H9 (cell line): ENCODE data around the gene GATA6. TPM values are rescaled to one million over a fixed set of nuclear protein-coding genes. Genes with fewer than 3 reads are reported as not detected.

Experiments used
- DNase-seq: peaks from one replicate; pipeline ENCODE4 v3.0.0-alpha.2; 2017
- H2AFZ ChIP-seq: one replicate; pipeline ENCODE4 v1.6.1; 2013; ENCODE audit warnings: mild to moderate bottlenecking, low read length, control low read depth, moderate library complexity
- H2AK5ac ChIP-seq: 2 replicates; pipeline ENCODE4 v1.6.1; 2013; ENCODE audit warnings: low read length, control low read depth, mixed read lengths; ENCODE audit not compliant: insufficient read length
- H2BK120ac ChIP-seq: one replicate; pipeline ENCODE4 v1.6.1; 2013; ENCODE audit warnings: low read depth, mild to moderate bottlenecking, low read length, control low read depth, inconsistent platforms; ENCODE audit not compliant: poor library complexity, severe bottlenecking
- H2BK12ac ChIP-seq: 2 replicates; pipeline ENCODE4 v1.6.1; 2013; ENCODE audit warnings: low read length, control low read depth, mixed read lengths, low read depth; ENCODE audit not compliant: insufficient read length
- H2BK15ac ChIP-seq: 2 replicates; pipeline ENCODE4 v1.6.1; 2013; ENCODE audit warnings: low read depth, low read length, control low read depth
- H2BK20ac ChIP-seq: one replicate; pipeline ENCODE4 v1.6.1; 2013; ENCODE audit warnings: low read depth, mild to moderate bottlenecking, low read length, control low read depth, inconsistent platforms; ENCODE audit not compliant: poor library complexity, severe bottlenecking
- H2BK5ac ChIP-seq: 2 replicates; pipeline ENCODE4 v1.6.1; 2013; ENCODE audit warnings: low read length, control low read depth, mixed read lengths; ENCODE audit not compliant: insufficient read length
- H3K14ac ChIP-seq: 2 replicates; pipeline ENCODE4 v1.6.1; 2013; ENCODE audit warnings: low read length, control low read depth; ENCODE audit not compliant: insufficient read depth
- H3K18ac ChIP-seq: 2 replicates; pipeline ENCODE4 v1.6.1; 2013; ENCODE audit warnings: low read depth, mild to moderate bottlenecking, mixed read lengths, low read length, control low read depth; ENCODE audit not compliant: insufficient read length
- H3K23ac ChIP-seq: 2 replicates; pipeline ENCODE4 v1.6.1; 2013; ENCODE audit warnings: low read length, control low read depth, mixed read lengths, low read depth; ENCODE audit not compliant: insufficient read length
- H3K23me2 ChIP-seq: 2 replicates; pipeline ENCODE4 v1.6.1; 2013; ENCODE audit warnings: low read depth, mild to moderate bottlenecking, mixed read lengths, low read length, control low read depth; ENCODE audit not compliant: insufficient read length, poor library complexity, severe bottlenecking
- H3K27ac ChIP-seq: 2 replicates; pipeline ENCODE4 v1.5.1; 2013; ENCODE audit warnings: low read length, control low read depth, mixed read lengths, low read depth; ENCODE audit not compliant: insufficient read length
- H3K27me3 ChIP-seq: 2 replicates; pipeline ENCODE4 v1.6.1; 2013; ENCODE audit warnings: low read length, control low read depth, inconsistent platforms; ENCODE audit not compliant: insufficient read depth
- H3K4ac ChIP-seq: 2 replicates; pipeline ENCODE4 v1.6.1; 2013; ENCODE audit warnings: low read depth, mild to moderate bottlenecking, control low read depth, inconsistent platforms, low read length, moderate library complexity
- H3K4me1 ChIP-seq: 2 replicates; pipeline ENCODE4 v1.6.1; 2013; ENCODE audit warnings: low read length, control low read depth, inconsistent platforms; ENCODE audit not compliant: insufficient read depth
- H3K4me2 ChIP-seq: 2 replicates; pipeline ENCODE4 v1.6.1; 2013; ENCODE audit warnings: low read length, control low read depth, mixed read lengths; ENCODE audit not compliant: insufficient read length, insufficient read depth
- H3K56ac ChIP-seq: 2 replicates; pipeline ENCODE4 v1.6.1; 2013; ENCODE audit warnings: low read depth, mild to moderate bottlenecking, mixed read lengths, low read length, control low read depth; ENCODE audit not compliant: insufficient read length
- H3K79me1 ChIP-seq: 2 replicates; pipeline ENCODE4 v1.6.1; 2013; ENCODE audit warnings: low read depth, mild to moderate bottlenecking, moderate library complexity, low read length, control low read depth, inconsistent platforms; ENCODE audit not compliant: insufficient read depth, poor library complexity, severe bottlenecking
- H3K79me2 ChIP-seq: 2 replicates; pipeline ENCODE4 v1.6.1; 2013; ENCODE audit warnings: low read length, control low read depth, inconsistent platforms; ENCODE audit not compliant: insufficient read depth
- H3K9ac ChIP-seq: 2 replicates; pipeline ENCODE4 v1.6.1; 2013; ENCODE audit warnings: low read length, control low read depth, mixed read lengths; ENCODE audit not compliant: insufficient read length; ENCODE audit errors: extremely low read depth
- H3K9me3 ChIP-seq: one replicate; pipeline ENCODE4 v1.6.1; 2013; ENCODE audit warnings: low read depth, low read length, inconsistent platforms; ENCODE audit not compliant: control insufficient read depth
- H3T11ph ChIP-seq: one replicate; pipeline ENCODE4 v1.6.1; 2013; ENCODE audit warnings: mild to moderate bottlenecking, low read length, control low read depth, inconsistent platforms
- H4K20me1 ChIP-seq: one replicate; pipeline ENCODE4 v1.6.1; 2013; ENCODE audit not compliant: control insufficient read depth, insufficient read length, insufficient read depth
- H4K5ac ChIP-seq: 2 replicates; pipeline ENCODE4 v1.6.1; 2013; ENCODE audit warnings: low read depth, mild to moderate bottlenecking, mixed read lengths, low read length, control low read depth; ENCODE audit not compliant: insufficient read length
- H4K8ac ChIP-seq: replicated peaks from 2 replicates; pipeline ENCODE4 v1.6.1; 2013; ENCODE audit warnings: low read length, control low read depth, mixed read lengths, low read depth; ENCODE audit not compliant: insufficient read length
- H4K91ac ChIP-seq: 2 replicates; pipeline ENCODE4 v1.6.1; 2013; ENCODE audit warnings: low read depth, mild to moderate bottlenecking, moderate library complexity, mixed read lengths, low read length, control low read depth; ENCODE audit not compliant: insufficient read length
- H3K27ac Mint-ChIP-seq, 3 experiments: 2 replicates in 2 of 3; 3 replicates in 1 of 3; pipeline ENCODE4 v1.8.0; 2020 to 2021; ENCODE audit warnings: mixed read lengths in 3 of 3, mild to moderate bottlenecking in 1 of 3, moderate library complexity in 1 of 3
- H3K27me3 Mint-ChIP-seq: 2 replicates; pipeline ENCODE4 v1.8.0; 2021; ENCODE audit warnings: low read depth, mild to moderate bottlenecking, moderate library complexity, mixed read lengths
- H3K36me3 Mint-ChIP-seq, 3 experiments: 2 replicates in 2 of 3; 3 replicates in 1 of 3; pipeline ENCODE4 v1.8.0; 2020 to 2021; ENCODE audit warnings: low read depth in 3 of 3, mixed read lengths in 3 of 3; ENCODE audit not compliant: insufficient read depth in 1 of 3
- H3K4me1 Mint-ChIP-seq, 2 experiments: 2 replicates each; pipeline ENCODE4 v1.8.0; 2020; ENCODE audit warnings: mixed read lengths in 2 of 2
- H3K4me3 Mint-ChIP-seq, 2 experiments: 2 replicates in 1 of 2; 3 replicates in 1 of 2; pipeline ENCODE4 v1.8.0; 2020 to 2021; ENCODE audit warnings: mild to moderate bottlenecking in 2 of 2, mixed read lengths in 2 of 2, moderate library complexity in 1 of 2
- H3K9me3 Mint-ChIP-seq, 2 experiments: 2 replicates in 1 of 2; 3 replicates in 1 of 2; pipeline ENCODE4 v1.8.0; 2020; ENCODE audit warnings: mild to moderate bottlenecking in 2 of 2, mixed read lengths in 2 of 2, moderate library complexity in 1 of 2
- CTCF ChIP-seq: fragments of 200-600 bp; sonication (generic); conservative IDR thresholded peaks from 3 replicates; pipeline ENCODE4 v1.8.0; 2021; ENCODE audit warnings: antibody characterized with exemption, mild to moderate bottlenecking
- WGBS: extraction: QIAGEN DNeasy Blood & Tissue Kit; methylation state at CpG from one replicate; pipeline ENCODE4 v1.1.7; 2013; ENCODE audit warnings: missing lambda C conversion rate, low lambda C conversion rate, mixed read lengths; ENCODE audit not compliant: insufficient read length; ENCODE audit errors: extremely low coverage; 5-methylcytosine and 5-hydroxymethylcytosine counted together
- total RNA-seq: library from RNA; stranded (reverse); gene quantifications from 2 replicates; pipeline ENCODE4 v1.2.1, GENCODE V29; 2021

Gene GATA6
- total RNA-seq, 1 experiment from 2014 or later = not detected

- H3K18ac ChIP-seq = no peak overlapping the region
- Mint-ChIP-seq H3K4me3 (no peak overlapping the region), H3K36me3 (no peaks in the 10 kb centered on the region), H3K9me3 (no peaks in the 10 kb centered on the region), H3K27me3 (peaks cover 18% of the 10 kb centered on the region), H3K27ac (no peak overlapping the region), H3K4me1 (peaks cover 11 to 25% of the 10 kb centered on the region in 2 experiments)
- H3T11ph ChIP-seq = no peak overlapping the region
- H2BK120ac ChIP-seq = no peak overlapping the region
- H3K79me1 ChIP-seq = no peaks in the 10 kb centered on the region
- H3K56ac ChIP-seq = no peak overlapping the region
- H4K20me1 ChIP-seq = no peaks in the 10 kb centered on the region
- TF ChIP-seq CTCF = no peak
- H3K27me3 ChIP-seq = no peaks in the 10 kb centered on the region
- no peak overlapping the region for H3K27ac ChIP-seq
- no peaks in the 10 kb centered on the region for H3K4me1 ChIP-seq
- H3K14ac ChIP-seq = no peak overlapping the region
- H4K8ac ChIP-seq = no peak overlapping the region
- no peak overlapping the region for H3K4me2 ChIP-seq
- no peak overlapping the region for H2BK20ac ChIP-seq
- no CpG with 5 or more reads among the region's 2 CpGs for WGBS
- H2BK12ac ChIP-seq = no peak overlapping the region
- H3K9ac ChIP-seq = no peak overlapping the region
- H4K91ac ChIP-seq = no peak overlapping the region
- H2AK5ac ChIP-seq = no peak overlapping the region
- H3K23me2 ChIP-seq = no peaks in the 10 kb centered on the region
- no peaks in the 10 kb centered on the region for H3K79me2 ChIP-seq
- H4K5ac ChIP-seq = no peak overlapping the region
- H3K4ac ChIP-seq = no peak overlapping the region
- H2AFZ ChIP-seq = no peak overlapping the region
- H3K23ac ChIP-seq = no peak overlapping the region
- H2BK5ac ChIP-seq = no peak overlapping the region
- no peak for DNase-seq
- H2BK15ac ChIP-seq = no peak overlapping the region
- no peaks in the 10 kb centered on the region for H3K9me3 ChIP-seq
These were observed 28.3 kb downstream of the GATA6 start for GRCh38 chr18:22197668-22198067.
